ENCODE results near the gene IGF2BP2. TPM values are rescaled to one million over a fixed set of nuclear protein-coding genes. Genes with fewer than 3 reads are reported as not detected.

The IGF2BP2 gene
- total and polyA plus RNA-seq, 4 donors: 7.8 to 92.6 (median 11.8) TPM

- DNase-seq (no peak), ATAC-seq (ENCODE audit: insufficient read depth, low FRiP score) (no peak)
- 94 to 100% methylated on average over 1 of the region's 1 CpG for WGBS, 2 donors
- Histone ChIP-seq H3K4me1 (ENCODE audit: control insufficient read depth in 5 of 5, insufficient read depth in 5 of 5, low read length in 5 of 5) (no peaks in the 10 kb centered on the region), H3K27ac (ENCODE audit: low read depth in 1 of 2, low read length in 1 of 2) (no peak overlapping the region), H3K27me3 (ENCODE audit: control insufficient read depth in 3 of 3, insufficient read depth in 3 of 3, low read length in 2 of 3) (no peaks in the 10 kb centered on the region), H3K9ac (ENCODE audit: insufficient read depth in 1 of 2, low read length in 2 of 2) (no peak overlapping the region), H3K4me3 (no peak overlapping the region), H3K9me3 (ENCODE audit: control insufficient read depth in 4 of 4, insufficient read depth in 3 of 4, low read length in 3 of 4) (peaks cover 0 to 4% (median under 1%) of the 10 kb centered on the region in 4 donors), H3K36me3 (ENCODE audit: control insufficient read depth in 4 of 4, insufficient read depth in 4 of 4, low read length in 4 of 4) (peaks cover 2 to 34% (median 18%) of the 10 kb centered on the region in 4 donors)
- TF ChIP-seq CTCF (IDR thresholded peaks at IDR 0.05; ENCODE audit: control extremely low read depth, extremely low read depth): no peak
Measured at GRCh38 chr3:185678027-185678426, 146.8 kb downstream of the IGF2BP2 start.

- Histone ChIP-seq H3K27ac (ENCODE audit: low read depth in 1 of 2, low read length in 1 of 2) (no peak overlapping the region), H3K27me3 (ENCODE audit: control insufficient read depth in 3 of 3, insufficient read depth in 3 of 3, low read length in 2 of 3) (no peaks in the 10 kb centered on the region), H3K4me1 (ENCODE audit: control insufficient read depth in 5 of 5, insufficient read depth in 5 of 5, low read length in 5 of 5) (no peaks in the 10 kb centered on the region), H3K36me3 (ENCODE audit: control insufficient read depth in 4 of 4, insufficient read depth in 4 of 4, low read length in 4 of 4) (peaks cover 5 to 32% (median 18%) of the 10 kb centered on the region in 4 donors), H3K9me3 (ENCODE audit: control insufficient read depth in 4 of 4, insufficient read depth in 3 of 4, low read length in 3 of 4) (peaks cover 0 to 4% (median under 1%) of the 10 kb centered on the region in 4 donors), H3K9ac (ENCODE audit: insufficient read depth in 1 of 2, low read length in 2 of 2) (no peak overlapping the region), H3K4me3 (no peak overlapping the region)
- WGBS, 2 donors: 100% methylated on average over 1 of the region's 1 CpG
- ATAC-seq (ENCODE audit: insufficient read depth, low FRiP score) (no peak), DNase-seq (peak; percentile 32 to 84 (median 79))
- TF ChIP-seq CTCF (IDR thresholded peaks at IDR 0.05; ENCODE audit: control extremely low read depth, extremely low read depth): peak; percentile 59
Measured at GRCh38 chr3:185677146-185677829, 147.6 kb downstream of the IGF2BP2 start.

GRCh38 chr3:185667574-185667973 lies 157.3 kb downstream of the IGF2BP2 start:
- TF ChIP-seq CTCF (IDR thresholded peaks at IDR 0.05; ENCODE audit: control extremely low read depth, extremely low read depth): no peak
- H3K27me3 ChIP-seq (ENCODE audit: control insufficient read depth in 3 of 3, insufficient read depth in 3 of 3, low read length in 2 of 3): no peaks in the 10 kb centered on the region
- no peak overlapping the region for H3K27ac ChIP-seq (ENCODE audit: low read depth in 1 of 2, low read length in 1 of 2)
- H3K9ac ChIP-seq (ENCODE audit: insufficient read depth in 1 of 2, low read length in 2 of 2): no peak overlapping the region
- no peak for ATAC-seq (ENCODE audit: insufficient read depth, low FRiP score)
- peaks cover 0 to 19% (median 10%) of the 10 kb centered on the region in 4 donors for H3K36me3 ChIP-seq (ENCODE audit: control insufficient read depth in 4 of 4, insufficient read depth in 4 of 4, low read length in 4 of 4)
- H3K4me3 ChIP-seq: no peak overlapping the region
- WGBS, 2 donors: 95 to 98% methylated on average over 4 of the region's 4 CpGs
- H3K4me1 ChIP-seq (ENCODE audit: control insufficient read depth in 5 of 5, insufficient read depth in 5 of 5, low read length in 5 of 5): no peaks in the 10 kb centered on the region
- no peaks in the 10 kb centered on the region for H3K9me3 ChIP-seq (ENCODE audit: control insufficient read depth in 4 of 4, insufficient read depth in 3 of 4, low read length in 3 of 4)
- no peak for DNase-seq
